IMR-90 (cell line): ENCODE measurements around the gene SPATA21. TPM values are rescaled to one million over a fixed set of nuclear protein-coding genes. Genes with fewer than 3 reads are reported as not detected.

ENCODE experiments used
- ATAC-seq: fragments of 200-7000 bp; cut with Tn5 transposase; 2 replicates; pipeline ENCODE4 v1.9.1; 2020; ENCODE audit warnings: low read depth, mild to moderate bottlenecking, moderate library complexity
- BruUV-seq: library from RNA; stranded (reverse); fragments of 400-500 nt; replicated peaks from 2 replicates; lab custom pipeline; 2021; lab: Mats Ljungman, UMichigan
- CTCF ChIA-PET: fragments of 300-600 bp; formaldehyde crosslinking; extraction: SDS; loops from one replicate; lab custom pipeline; 2021; ENCODE audit warnings: antibody characterized with exemption; lab: Yijun Ruan, JAX
- POLR2A ChIA-PET: fragments of 300-600 bp; sonication (Branson Sonifier 250); formaldehyde crosslinking; loops from one replicate; lab custom pipeline; 2022; ENCODE audit warnings: antibody characterized with exemption; ENCODE audit not compliant: unreplicated experiment; lab: Charles Lee
- DNase-seq: peaks from one replicate; pipeline ENCODE4 v3.0.0; 2013
- H2AFZ ChIP-seq: replicated peaks from 2 replicates; pipeline ENCODE3; 2013; ENCODE audit warnings: low read length, mild to moderate bottlenecking; ENCODE audit not compliant: poor library complexity
- H2AK5ac ChIP-seq: 2 replicates; pipeline ENCODE4 v1.6.1; 2013; ENCODE audit warnings: low read depth, low read length, inconsistent platforms
- H2AK9ac ChIP-seq: replicated peaks from 2 replicates; pipeline ENCODE3; 2013; ENCODE audit warnings: mild to moderate bottlenecking, low read depth, low read length, moderate library complexity; ENCODE audit not compliant: poor library complexity
- H2BK120ac ChIP-seq: 2 replicates; pipeline ENCODE4 v1.6.1; 2013; ENCODE audit warnings: low read depth, low read length, inconsistent platforms
- H2BK15ac ChIP-seq: 3 replicates; pipeline ENCODE4 v1.6.1; 2013; ENCODE audit warnings: low read depth, low read length, inconsistent platforms
- H2BK20ac ChIP-seq: 2 replicates; pipeline ENCODE4 v1.6.1; 2013; ENCODE audit warnings: low read depth, mild to moderate bottlenecking, inconsistent platforms, low read length, moderate library complexity
- H2BK5ac ChIP-seq: 2 replicates; pipeline ENCODE4 v1.6.1; 2013; ENCODE audit warnings: mild to moderate bottlenecking, low read depth, low read length, inconsistent platforms; ENCODE audit not compliant: poor library complexity, severe bottlenecking
- H3K14ac ChIP-seq: replicated peaks from 2 replicates; pipeline ENCODE4 v1.6.1; 2013; ENCODE audit warnings: low read depth, low read length, inconsistent platforms
- H3K18ac ChIP-seq: 2 replicates; pipeline ENCODE4 v1.6.1; 2013; ENCODE audit warnings: low read depth, low read length, control low read depth
- H3K23ac ChIP-seq: 2 replicates; pipeline ENCODE4 v1.6.1; 2013; ENCODE audit warnings: low read depth, low read length, inconsistent platforms
- H3K27ac ChIP-seq: 2 replicates; pipeline ENCODE4 v1.5.1; 2013; ENCODE audit warnings: mild to moderate bottlenecking, control low read depth, low read length; ENCODE audit not compliant: insufficient read depth
- H3K27me3 ChIP-seq: 2 replicates; pipeline ENCODE4 v1.6.1; 2013; ENCODE audit warnings: low read length; ENCODE audit not compliant: control insufficient read depth, insufficient read depth
- H3K36me3 ChIP-seq: 2 replicates; pipeline ENCODE4 v1.6.1; 2013; ENCODE audit warnings: low read length, mixed read lengths; ENCODE audit not compliant: control insufficient read depth, insufficient read depth
- H3K4ac ChIP-seq: 2 replicates; pipeline ENCODE4 v1.6.1; 2013; ENCODE audit warnings: low read depth, low read length, inconsistent platforms
- H3K4me1 ChIP-seq: 2 replicates; pipeline ENCODE4 v1.6.1; 2013; ENCODE audit warnings: low read length, mixed read lengths; ENCODE audit not compliant: control insufficient read depth, insufficient read depth
- H3K4me2 ChIP-seq: 2 replicates; pipeline ENCODE4 v1.6.1; 2013; ENCODE audit warnings: low read depth, mild to moderate bottlenecking, control low read depth, low read length, moderate library complexity
- H3K4me3 ChIP-seq: 2 replicates; pipeline ENCODE4 v1.5.1; 2013; ENCODE audit warnings: low read depth, mild to moderate bottlenecking, control low read depth, low read length, moderate library complexity; ENCODE audit not compliant: insufficient read depth
- H3K56ac ChIP-seq: 2 replicates; pipeline ENCODE4 v1.6.1; 2013; ENCODE audit warnings: low read length, inconsistent platforms; ENCODE audit not compliant: insufficient read depth; ENCODE audit errors: extremely low read depth
- H3K79me1 ChIP-seq, 2 experiments: 2 replicates each; pipeline ENCODE4 v1.6.1; 2013; ENCODE audit warnings: low read length in 2 of 2, inconsistent platforms in 1 of 2, low read depth in 1 of 2
- H3K9ac ChIP-seq: 2 replicates; pipeline ENCODE4 v1.6.1; 2013; ENCODE audit warnings: low read depth, low read length, control low read depth
- H3K9me1 ChIP-seq: 2 replicates; pipeline ENCODE4 v1.6.1; 2013; ENCODE audit warnings: low read length, inconsistent platforms; ENCODE audit not compliant: insufficient read depth
- H3K9me3 ChIP-seq: 2 replicates; pipeline ENCODE4 v1.6.1; 2013; ENCODE audit warnings: low read length; ENCODE audit not compliant: control insufficient read depth, insufficient read depth
- H4K20me1 ChIP-seq: 2 replicates; pipeline ENCODE4 v1.6.1; 2013; ENCODE audit warnings: low read length, inconsistent platforms; ENCODE audit not compliant: insufficient read depth
- H4K5ac ChIP-seq: 2 replicates; pipeline ENCODE4 v1.6.1; 2013; ENCODE audit warnings: mild to moderate bottlenecking, low read depth, low read length, control low read depth
- H4K8ac ChIP-seq, 2 experiments: 2 replicates each; pipeline ENCODE4 v1.6.1; 2013; ENCODE audit warnings: low read depth in 2 of 2, low read length in 2 of 2, control low read depth in 1 of 2, inconsistent platforms in 1 of 2
- H4K91ac ChIP-seq: 2 replicates; pipeline ENCODE4 v1.6.1; 2013; ENCODE audit warnings: low read depth, low read length, inconsistent platforms; ENCODE audit not compliant: insufficient read depth
- BHLHE40 ChIP-seq: fragments of 150-350 bp; IDR thresholded peaks from 2 replicates; pipeline ENCODE4 v1.6.1; 2016; ENCODE audit warnings: mild to moderate bottlenecking, low read depth, low read length
- CEBPB ChIP-seq: IDR thresholded peaks from 2 replicates; pipeline ENCODE4 v1.6.1; 2012; ENCODE audit warnings: low read depth, low read length, improper control_type of control experiment
- CHD1 ChIP-seq: IDR thresholded peaks from 2 replicates; pipeline ENCODE4 v1.6.1; 2012; ENCODE audit warnings: low read depth, low read length, improper control_type of control experiment
- FOS ChIP-seq: fragments of 150-350 bp; IDR thresholded peaks from 2 replicates; pipeline ENCODE4 v1.6.1; 2016; ENCODE audit warnings: low read depth, low read length
- MAFK ChIP-seq: IDR thresholded peaks from 2 replicates; pipeline ENCODE4 v1.6.1; 2012; ENCODE audit warnings: low read depth, low read length, improper control_type of control experiment
- MAZ ChIP-seq: IDR thresholded peaks from 2 replicates; pipeline ENCODE4 v1.6.1; 2012; ENCODE audit warnings: low read depth, mild to moderate bottlenecking, low read length, improper control_type of control experiment, moderate library complexity, borderline replicate concordance
- MXI1 ChIP-seq: IDR thresholded peaks from 2 replicates; pipeline ENCODE4 v1.6.1; 2012; ENCODE audit warnings: low read depth, mild to moderate bottlenecking, low read length, moderate library complexity, borderline replicate concordance
- NFE2L2 ChIP-seq: fragments of 150-350 bp; IDR thresholded peaks from 2 replicates; pipeline ENCODE4 v1.6.1; 2016; ENCODE audit warnings: low read depth, mild to moderate bottlenecking, low read length
- POLR2A ChIP-seq: IDR thresholded peaks from 2 replicates; pipeline ENCODE4 v1.6.1; 2012; ENCODE audit warnings: mild to moderate bottlenecking, low read depth, low read length
- RAD21 ChIP-seq: IDR thresholded peaks from 2 replicates; pipeline ENCODE4 v1.6.1; 2012; ENCODE audit warnings: low read length, improper control_type of control experiment
- RCOR1 ChIP-seq: IDR thresholded peaks from 2 replicates; pipeline ENCODE4 v1.6.1; 2012; ENCODE audit warnings: mild to moderate bottlenecking, low read length, improper control_type of control experiment; ENCODE audit not compliant: insufficient replicate concordance
- RFX5 ChIP-seq: IDR thresholded peaks from 2 replicates; pipeline ENCODE4 v1.8.0; 2012; ENCODE audit warnings: low read depth, mild to moderate bottlenecking, low read length, moderate library complexity
- SMC3 ChIP-seq: fragments of 150-350 bp; IDR thresholded peaks from 2 replicates; pipeline ENCODE4 v1.6.1; 2016; ENCODE audit warnings: low read depth, mild to moderate bottlenecking, antibody characterized with exemption, low read length, moderate library complexity
- WGBS, 2 experiments: methylation state at CpG; one replicate each; pipeline versions ENCODE4 v1.1.5 to v1.1.7; 2013; ENCODE audit warnings: missing lambda C conversion rate in 2 of 2; ENCODE audit not compliant: insufficient read length in 1 of 2; ENCODE audit errors: extremely low coverage in 2 of 2; 5-methylcytosine and 5-hydroxymethylcytosine counted together
- dilution Hi-C: fragments of 300-500 bp; cut with HindIII; formaldehyde crosslinking; loops from one replicate; pipeline ENCODE4 v1.14.3; 2018; ENCODE audit warnings: low sequenced_read_pairs; ENCODE audit not compliant: unreplicated experiment
- in situ Hi-C: fragments of 300-500 bp; cut with MboI; formaldehyde crosslinking; loops from 3 replicates; pipeline ENCODE4 v1.14.3; 2019; ENCODE audit warnings: low sequenced_read_pairs, inconsistent platforms, mixed read lengths
- intact Hi-C: fragments of 100-400 bp; cut with micrococcal nuclease; formaldehyde crosslinking; loops from 2 replicates; pipeline ENCODE4 v1.10.0; 2022
- polyA plus RNA-seq, 3 experiments: library from polyadenylated mRNA; depleted of rRNA; stranded (reverse); fragments of >200 nt; gene quantifications; 2 replicates each; pipeline ENCODE4 v1.2.3, GENCODE V29; 2012; ENCODE audit warnings: low replicate concordance in 1 of 3
- total RNA-seq: library from RNA; depleted of rRNA; stranded (reverse); fragments of >200 nt; gene quantifications from 2 replicates; pipeline ENCODE4 v1.2.3, GENCODE V29; 2012
- TF ChIP-seq, protein P1 (sequence below): fragments of 150-350 bp; IDR thresholded peaks from 2 replicates; pipeline ENCODE4 v1.6.1; 2017; ENCODE audit warnings: mild to moderate bottlenecking, antibody characterized with exemption, low read length, low read depth
- TF ChIP-seq, protein P2 (sequence below): conservative IDR thresholded peaks from 2 replicates; pipeline ENCODE4 v1.5.1; 2012; ENCODE audit warnings: mild to moderate bottlenecking, low read depth, low read length, improper control_type of control experiment
- TF ChIP-seq, protein P3 (sequence below): fragments of 150-350 bp; IDR thresholded peaks from 2 replicates; pipeline ENCODE4 v1.6.1; 2016; ENCODE audit warnings: low read depth, mild to moderate bottlenecking, low read length, moderate library complexity, borderline replicate concordance

The SPATA21 gene
- total and polyA plus RNA-seq, 2 of the 4 experiments (the other 2 are of a cell fraction): not detected

DNA sequence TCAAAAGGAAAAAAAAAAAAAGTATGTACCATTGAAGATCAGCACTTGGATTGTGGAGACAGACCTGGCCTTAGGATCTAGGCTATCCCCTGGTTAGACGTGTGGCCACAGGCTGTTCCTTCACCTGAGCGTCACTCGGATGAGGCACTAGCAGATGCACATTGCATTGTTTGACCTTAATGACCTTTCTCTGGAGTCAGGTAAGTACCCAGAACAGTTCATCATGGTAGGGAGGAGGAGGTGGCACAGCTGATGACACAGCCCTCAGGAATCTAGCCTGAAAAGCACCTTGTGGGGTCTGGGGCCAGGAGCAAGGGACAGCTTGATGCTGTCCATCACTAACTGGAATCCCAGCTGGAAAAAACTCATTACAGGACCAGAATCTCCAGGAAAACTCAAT is 24.5 kb upstream of the SPATA21 start:
- no CpG with 5 or more reads among the region's 3 CpGs for WGBS, 2 experiments
- H3K14ac ChIP-seq: no peak overlapping the region
- peaks cover 44% of the 10 kb centered on the region for H3K36me3 ChIP-seq
- H4K91ac ChIP-seq: no peak overlapping the region
- no peak; the same call in 1 of the 2 replicates for ATAC-seq
- H2BK5ac ChIP-seq: no peak overlapping the region
- no peak overlapping the region for H2BK120ac ChIP-seq
- no peaks in the 10 kb centered on the region for H3K27me3 ChIP-seq
- H3K9ac ChIP-seq: no peak overlapping the region
- no peaks in the 10 kb centered on the region for H3K9me3 ChIP-seq
- intact Hi-C loops: no loop called here
- no peak overlapping the region for H3K23ac ChIP-seq
- no peaks in the 10 kb centered on the region for H3K4me1 ChIP-seq
- no peak overlapping the region for H3K4me3 ChIP-seq
- H4K20me1 ChIP-seq: peaks cover 2% of the 10 kb centered on the region; the same call in 1 of the 2 replicates
- H4K5ac ChIP-seq: no peak overlapping the region
- no peak overlapping the region for H2BK15ac ChIP-seq
- H2AFZ ChIP-seq: peak overlapping the region; percentile 27
- H3K27ac ChIP-seq: no peak overlapping the region
- no peak overlapping the region for H3K4me2 ChIP-seq
- ChIA-PET POLR2A (no interaction called here), CTCF (no interaction called here)
- in situ Hi-C loops: no loop called here
- TF ChIP-seq FOS (no peak), CEBPB (no peak), MAFK (no peak), SMC3 (no peak), RCOR1 (no peak), RAD21 (no peak), BHLHE40 (no peak), RFX5 (no peak), POLR2A (no peak), MAZ (no peak), NFE2L2 (no peak), CHD1 (no peak), MXI1 (no peak)
- TF ChIP-seq, protein P1, sequence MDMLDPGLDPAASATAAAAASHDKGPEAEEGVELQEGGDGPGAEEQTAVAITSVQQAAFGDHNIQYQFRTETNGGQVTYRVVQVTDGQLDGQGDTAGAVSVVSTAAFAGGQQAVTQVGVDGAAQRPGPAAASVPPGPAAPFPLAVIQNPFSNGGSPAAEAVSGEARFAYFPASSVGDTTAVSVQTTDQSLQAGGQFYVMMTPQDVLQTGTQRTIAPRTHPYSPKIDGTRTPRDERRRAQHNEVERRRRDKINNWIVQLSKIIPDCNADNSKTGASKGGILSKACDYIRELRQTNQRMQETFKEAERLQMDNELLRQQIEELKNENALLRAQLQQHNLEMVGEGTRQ: no peak
- TF ChIP-seq, protein P2, sequence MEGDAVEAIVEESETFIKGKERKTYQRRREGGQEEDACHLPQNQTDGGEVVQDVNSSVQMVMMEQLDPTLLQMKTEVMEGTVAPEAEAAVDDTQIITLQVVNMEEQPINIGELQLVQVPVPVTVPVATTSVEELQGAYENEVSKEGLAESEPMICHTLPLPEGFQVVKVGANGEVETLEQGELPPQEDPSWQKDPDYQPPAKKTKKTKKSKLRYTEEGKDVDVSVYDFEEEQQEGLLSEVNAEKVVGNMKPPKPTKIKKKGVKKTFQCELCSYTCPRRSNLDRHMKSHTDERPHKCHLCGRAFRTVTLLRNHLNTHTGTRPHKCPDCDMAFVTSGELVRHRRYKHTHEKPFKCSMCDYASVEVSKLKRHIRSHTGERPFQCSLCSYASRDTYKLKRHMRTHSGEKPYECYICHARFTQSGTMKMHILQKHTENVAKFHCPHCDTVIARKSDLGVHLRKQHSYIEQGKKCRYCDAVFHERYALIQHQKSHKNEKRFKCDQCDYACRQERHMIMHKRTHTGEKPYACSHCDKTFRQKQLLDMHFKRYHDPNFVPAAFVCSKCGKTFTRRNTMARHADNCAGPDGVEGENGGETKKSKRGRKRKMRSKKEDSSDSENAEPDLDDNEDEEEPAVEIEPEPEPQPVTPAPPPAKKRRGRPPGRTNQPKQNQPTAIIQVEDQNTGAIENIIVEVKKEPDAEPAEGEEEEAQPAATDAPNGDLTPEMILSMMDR: no peak
- TF ChIP-seq, protein P3, sequence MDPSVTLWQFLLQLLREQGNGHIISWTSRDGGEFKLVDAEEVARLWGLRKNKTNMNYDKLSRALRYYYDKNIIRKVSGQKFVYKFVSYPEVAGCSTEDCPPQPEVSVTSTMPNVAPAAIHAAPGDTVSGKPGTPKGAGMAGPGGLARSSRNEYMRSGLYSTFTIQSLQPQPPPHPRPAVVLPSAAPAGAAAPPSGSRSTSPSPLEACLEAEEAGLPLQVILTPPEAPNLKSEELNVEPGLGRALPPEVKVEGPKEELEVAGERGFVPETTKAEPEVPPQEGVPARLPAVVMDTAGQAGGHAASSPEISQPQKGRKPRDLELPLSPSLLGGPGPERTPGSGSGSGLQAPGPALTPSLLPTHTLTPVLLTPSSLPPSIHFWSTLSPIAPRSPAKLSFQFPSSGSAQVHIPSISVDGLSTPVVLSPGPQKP: no peak
- H3K4ac ChIP-seq: no peak overlapping the region
- H3K79me1 ChIP-seq: peaks cover 11 to 13% of the 10 kb centered on the region in 2 experiments
- no peak overlapping the region for H3K56ac ChIP-seq
- no peak overlapping the region for H2AK5ac ChIP-seq
- no peak overlapping the region for H3K18ac ChIP-seq
- peaks cover 8% of the 10 kb centered on the region; the same call in 1 of the 2 replicates for H3K9me1 ChIP-seq
- no TSS peak for BruUV-seq
- no peak overlapping the region for H2AK9ac ChIP-seq
- DNase-seq: no peak
- H4K8ac ChIP-seq: no peak overlapping the region
- dilution Hi-C loops: no loop called here
- H2BK20ac ChIP-seq: no peak overlapping the region
